H1 (cell line): ENCODE results near the gene GPSM3. TPM values are rescaled to one million over a fixed set of nuclear protein-coding genes. Genes with fewer than 3 reads are reported as not detected.

Source experiments
- CTCF ChIA-PET: fragments of 300-600 bp; sonication (Branson Sonifier 250); formaldehyde crosslinking; loops from one replicate; lab custom pipeline; 2021; ENCODE audit not compliant: partially characterized antibody; lab: Charles Lee
- POLR2A ChIA-PET: fragments of 300-600 bp; sonication (Branson Sonifier 250); formaldehyde crosslinking; loops from one replicate; lab custom pipeline; 2021; ENCODE audit warnings: inconsistent platforms; ENCODE audit not compliant: partially characterized antibody; lab: Charles Lee
- DNase-seq, 2 experiments: peaks; one replicate each; pipeline versions ENCODE4 v3.0.0 to v3.0.0-alpha.2; 2010 to 2022; ENCODE audit warnings: low spot score in 2 of 2, low read depth in 1 of 2, mixed read lengths in 1 of 2
- FAIRE-seq: peaks from 2 replicates; lab custom pipeline; 2011; peaks lifted over from hg19 to GRCh38; lab: Jason Lieb, UNC
- H2AFZ ChIP-seq: 2 replicates; pipeline ENCODE4 v1.8.1; 2012; ENCODE audit warnings: low read length, inconsistent platforms
- H2AK5ac ChIP-seq: 2 replicates; pipeline ENCODE4 v1.6.1; 2013; ENCODE audit warnings: low read depth, low read length
- H2BK120ac ChIP-seq: replicated peaks from 2 replicates; pipeline ENCODE3; 2013; ENCODE audit warnings: low read depth, low read length, inconsistent platforms
- H2BK12ac ChIP-seq: 2 replicates; pipeline ENCODE4 v1.6.1; 2013; ENCODE audit warnings: low read depth, low read length
- H2BK15ac ChIP-seq: 2 replicates; pipeline ENCODE4 v1.6.1; 2013; ENCODE audit warnings: low read length
- H2BK20ac ChIP-seq: 2 replicates; pipeline ENCODE4 v1.6.1; 2013; ENCODE audit warnings: low read length
- H2BK5ac ChIP-seq: 2 replicates; pipeline ENCODE4 v1.6.1; 2013; ENCODE audit warnings: low read depth, low read length
- H3K14ac ChIP-seq: 2 replicates; pipeline ENCODE4 v1.6.1; 2013; ENCODE audit warnings: inconsistent platforms; ENCODE audit not compliant: insufficient read length
- H3K18ac ChIP-seq: 2 replicates; pipeline ENCODE4 v1.6.1; 2013; ENCODE audit warnings: low read length; ENCODE audit errors: extremely low read depth
- H3K23ac ChIP-seq: 2 replicates; pipeline ENCODE4 v1.6.1; 2013; ENCODE audit warnings: inconsistent platforms; ENCODE audit not compliant: insufficient read length
- H3K23me2 ChIP-seq: 2 replicates; pipeline ENCODE4 v1.6.1; 2013; ENCODE audit warnings: low read depth, low read length
- H3K27ac ChIP-seq: 2 replicates; pipeline ENCODE4 v1.6.1; 2011; ENCODE audit warnings: low read depth, low read length, inconsistent platforms
- H3K27me3 ChIP-seq, 4 experiments: replicated peaks in 1 of 4; 1 replicate in 1 of 4; 2 replicates in 3 of 4; pipeline versions ENCODE4 v1.6.1 to v1.8.1; 2011 to 2013; ENCODE audit warnings: low read length in 3 of 4, mild to moderate bottlenecking in 3 of 4, inconsistent platforms in 2 of 4, mixed read lengths in 2 of 4, moderate library complexity in 1 of 4; ENCODE audit not compliant: control insufficient read depth in 3 of 4, insufficient read depth in 3 of 4; ENCODE audit errors: extremely low read depth in 1 of 4
- H3K36me3 ChIP-seq, 4 experiments: 2 replicates each; pipeline versions ENCODE4 v1.6.1 to v1.8.1; 2011 to 2013; ENCODE audit warnings: mild to moderate bottlenecking in 4 of 4, low read length in 3 of 4, moderate library complexity in 2 of 4, control low read depth in 1 of 4, inconsistent platforms in 1 of 4; ENCODE audit not compliant: insufficient read depth in 4 of 4, control insufficient read depth in 2 of 4
- H3K4ac ChIP-seq: replicated peaks from 2 replicates; pipeline ENCODE3; 2013; ENCODE audit warnings: low read length, low read depth, mixed read lengths, inconsistent platforms; ENCODE audit not compliant: insufficient read length
- H3K4me1 ChIP-seq, 4 experiments: replicated peaks in 1 of 4; 1 replicate in 1 of 4; 2 replicates in 3 of 4; pipeline versions ENCODE4 v1.6.1 to v1.8.1; 2011 to 2013; ENCODE audit warnings: low read length in 3 of 4, inconsistent platforms in 2 of 4, mixed read lengths in 1 of 4; ENCODE audit not compliant: insufficient read depth in 4 of 4, control insufficient read depth in 3 of 4
- H3K4me2 ChIP-seq, 2 experiments: 2 replicates each; pipeline versions ENCODE4 v1.6.1 to v1.8.1; 2011 to 2013; ENCODE audit warnings: low read depth in 2 of 2, low read length in 2 of 2, control low read depth in 1 of 2, inconsistent platforms in 1 of 2, mild to moderate bottlenecking in 1 of 2; ENCODE audit not compliant: insufficient read depth in 1 of 2
- H3K4me3 ChIP-seq, 4 experiments: fragments of 200-600, 300-600 bp in 1 of 4; sonication (generic), shearing (Covaris generic), sonication (Bioruptor Twin) in 1 of 4; 2 replicates each; pipeline versions ENCODE4 v1.5.1 to v1.8.1; 2011 to 2016; ENCODE audit warnings: low read length in 4 of 4, low read depth in 3 of 4, control low read depth in 2 of 4, inconsistent platforms in 2 of 4, mild to moderate bottlenecking in 2 of 4, mixed read lengths in 1 of 4, moderate library complexity in 1 of 4; ENCODE audit not compliant: insufficient read depth in 2 of 4; ENCODE audit errors: extremely low read depth in 1 of 4
- H3K56ac ChIP-seq: replicated peaks from 2 replicates; pipeline ENCODE3; 2013; ENCODE audit warnings: low read depth, mild to moderate bottlenecking, mixed read lengths, low read length, inconsistent platforms; ENCODE audit not compliant: insufficient read length
- H3K79me1 ChIP-seq: 2 replicates; pipeline ENCODE4 v1.6.1; 2013; ENCODE audit warnings: low read depth, low read length, control low read depth
- H3K79me2 ChIP-seq, 2 experiments: 2 replicates each; pipeline versions ENCODE4 v1.6.1 to v1.8.1; 2012 to 2013; ENCODE audit warnings: low read length in 2 of 2, mild to moderate bottlenecking in 2 of 2, inconsistent platforms in 1 of 2; ENCODE audit not compliant: insufficient read depth in 2 of 2, control insufficient read depth in 1 of 2
- H3K9ac ChIP-seq, 4 experiments: replicated peaks in 1 of 4; 1 replicate in 1 of 4; 2 replicates in 3 of 4; pipeline versions ENCODE4 v1.6.1 to v1.8.1; 2011 to 2013; ENCODE audit warnings: low read depth in 3 of 4, low read length in 3 of 4, control low read depth in 2 of 4, mild to moderate bottlenecking in 2 of 4, moderate library complexity in 2 of 4, inconsistent platforms in 1 of 4; ENCODE audit errors: extremely low read depth in 1 of 4
- H3K9me3 ChIP-seq, 2 experiments: 2 replicates each; pipeline versions ENCODE4 v1.6.1 to v1.8.1; 2012 to 2013; ENCODE audit warnings: mild to moderate bottlenecking in 2 of 2, moderate library complexity in 2 of 2, control low read depth in 1 of 2, inconsistent platforms in 1 of 2, low read depth in 1 of 2, low read length in 1 of 2, mixed read lengths in 1 of 2; ENCODE audit not compliant: insufficient read depth in 2 of 2
- H4K20me1 ChIP-seq, 2 experiments: replicated peaks in 1 of 2; 2 replicates each; pipeline versions ENCODE3 to v1.8.1; 2011 to 2013; ENCODE audit warnings: inconsistent platforms in 2 of 2, low read length in 2 of 2, mild to moderate bottlenecking in 1 of 2; ENCODE audit not compliant: insufficient read depth in 2 of 2, control insufficient read depth in 1 of 2
- H4K5ac ChIP-seq: 2 replicates; pipeline ENCODE4 v1.6.1; 2013; ENCODE audit warnings: low read length, low read depth, mixed read lengths, inconsistent platforms; ENCODE audit not compliant: insufficient read length
- H4K8ac ChIP-seq: 2 replicates; pipeline ENCODE4 v1.8.0; 2013; ENCODE audit warnings: mild to moderate bottlenecking, moderate library complexity, low read length, inconsistent platforms; ENCODE audit not compliant: insufficient read depth; ENCODE audit errors: extremely low read depth
- H4K91ac ChIP-seq: replicated peaks from 2 replicates; pipeline ENCODE3; 2013; ENCODE audit warnings: low read length, mixed read lengths, inconsistent platforms; ENCODE audit not compliant: insufficient read length
- FOSL1 ChIP-seq: IDR thresholded peaks from 2 replicates; pipeline ENCODE4 v1.6.1; 2011; ENCODE audit warnings: mild to moderate bottlenecking, low read depth, low read length, moderate library complexity; ENCODE audit not compliant: insufficient read depth
- GABPA ChIP-seq: IDR thresholded peaks from 2 replicates; pipeline ENCODE4 v1.6.1; 2011; ENCODE audit warnings: mild to moderate bottlenecking, low read length, moderate library complexity, borderline replicate concordance; ENCODE audit not compliant: insufficient read depth
- WGBS, 2 experiments: shearing (Covaris generic) in 1 of 2; methylation state at CpG; one replicate each; pipeline versions ENCODE4 v1.1.6 to v1.1.7; 2013 to 2015; ENCODE audit warnings: low lambda C conversion rate in 2 of 2, mixed read lengths in 2 of 2, inconsistent platforms in 1 of 2, low coverage in 1 of 2, missing lambda C conversion rate in 1 of 2; ENCODE audit not compliant: insufficient replicate concordance in 2 of 2, insufficient coverage in 1 of 2, insufficient read length in 1 of 2; ENCODE audit errors: extremely low coverage in 1 of 2, missing lambda C conversion rate in 1 of 2; 5-methylcytosine and 5-hydroxymethylcytosine counted together
- polyA plus RNA-seq, 7 experiments: library from polyadenylated mRNA; depleted of rRNA in 3 of 7; stranded (reverse) in 5 of 7; unstranded in 2 of 7; fragments of >200 nt in 5 of 7; fragments of 200-250 nt in 2 of 7; gene quantifications; 1 replicate in 5 of 7; 2 replicates in 1 of 7; 4 replicates in 1 of 7; pipeline versions ENCODE4 v1.2.1 to v1.2.3, GENCODE V29; 2011 to 2013; ENCODE audit warnings: missing spikeins in 2 of 7, mixed read lengths in 2 of 7
- total RNA-seq: library from RNA; stranded (reverse); fragmentation: NEBNext Ultra II Directional; extraction: Animal tissue kit (Norgen Biotek cat#: 25700); gene quantifications from 2 replicates; pipeline ENCODE4 v1.2.1, GENCODE V29; 2021

GPSM3 gene
- total and polyA plus RNA-seq, 2 of the 8 experiments (the other 6 are each of a cell fraction or from before 2014, with no cell fraction given): 6.6 to 9.8 TPM

DNA sequence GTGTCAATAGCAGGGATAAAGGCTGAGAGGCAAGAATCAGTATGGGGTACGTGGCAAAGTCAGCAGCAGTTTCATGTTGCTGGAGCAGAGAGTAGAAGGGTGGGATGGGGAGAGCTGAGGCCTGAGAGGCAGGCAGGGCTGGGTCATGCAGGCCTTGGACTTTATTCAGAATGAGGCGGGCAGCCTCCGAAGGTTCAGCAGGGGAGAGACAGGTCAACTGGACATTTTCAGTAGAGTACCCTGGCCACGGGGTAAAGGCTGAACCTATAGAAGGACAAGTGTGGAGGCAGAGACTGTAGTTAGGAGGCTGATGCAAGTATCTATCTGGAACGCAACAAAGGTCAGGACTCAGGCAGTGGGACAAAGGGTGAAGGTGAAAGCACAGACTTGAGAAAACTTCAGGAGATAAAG, 17.8 kb upstream of the GPSM3 start:
- Histone ChIP-seq H3K27ac (no peak overlapping the region), H4K5ac (no peak overlapping the region), H2BK5ac (no peak overlapping the region), H3K4me1 (no peaks in the 10 kb centered on the region), H3K9me3 (no peaks in the 10 kb centered on the region), H3K9ac (no peak overlapping the region), H3K18ac (no peak overlapping the region), H2BK20ac (no peak overlapping the region), H3K14ac (no peak overlapping the region), H2BK120ac (no peak overlapping the region), H3K79me2 (no peaks in the 10 kb centered on the region), H4K8ac (no peak overlapping the region), H3K23me2 (no peaks in the 10 kb centered on the region), H3K4me2 (no peak overlapping the region), H3K23ac (no peak overlapping the region), H4K91ac (no peak overlapping the region), H2AFZ (no peak overlapping the region), H3K36me3 (no peaks in the 10 kb centered on the region), H2BK12ac (no peak overlapping the region), H4K20me1 (no peaks in the 10 kb centered on the region), H3K79me1 (no peaks in the 10 kb centered on the region; the same call in 1 of the 2 replicates), H2AK5ac (no peak overlapping the region), H2BK15ac (no peak overlapping the region), H3K27me3 (no peaks in the 10 kb centered on the region), H3K4ac (no peak overlapping the region), H3K4me3 (no peak overlapping the region), H3K56ac (no peak overlapping the region)
- FAIRE-seq (no peak), DNase-seq (no peak)
- WGBS, 2 experiments: 90% methylated on average over 5 of the region's 5 CpGs; no CpG with 5 or more reads in 1 of the 2 experiments
- POLR2A ChIA-PET: no interaction called here
- CTCF ChIA-PET: no interaction called here
- TF ChIP-seq FOSL1: no peak
- TF ChIP-seq GABPA: no peak
